Measurements from ENCODE around the gene MAP3K2.

Gene MAP3K2

DNA sequence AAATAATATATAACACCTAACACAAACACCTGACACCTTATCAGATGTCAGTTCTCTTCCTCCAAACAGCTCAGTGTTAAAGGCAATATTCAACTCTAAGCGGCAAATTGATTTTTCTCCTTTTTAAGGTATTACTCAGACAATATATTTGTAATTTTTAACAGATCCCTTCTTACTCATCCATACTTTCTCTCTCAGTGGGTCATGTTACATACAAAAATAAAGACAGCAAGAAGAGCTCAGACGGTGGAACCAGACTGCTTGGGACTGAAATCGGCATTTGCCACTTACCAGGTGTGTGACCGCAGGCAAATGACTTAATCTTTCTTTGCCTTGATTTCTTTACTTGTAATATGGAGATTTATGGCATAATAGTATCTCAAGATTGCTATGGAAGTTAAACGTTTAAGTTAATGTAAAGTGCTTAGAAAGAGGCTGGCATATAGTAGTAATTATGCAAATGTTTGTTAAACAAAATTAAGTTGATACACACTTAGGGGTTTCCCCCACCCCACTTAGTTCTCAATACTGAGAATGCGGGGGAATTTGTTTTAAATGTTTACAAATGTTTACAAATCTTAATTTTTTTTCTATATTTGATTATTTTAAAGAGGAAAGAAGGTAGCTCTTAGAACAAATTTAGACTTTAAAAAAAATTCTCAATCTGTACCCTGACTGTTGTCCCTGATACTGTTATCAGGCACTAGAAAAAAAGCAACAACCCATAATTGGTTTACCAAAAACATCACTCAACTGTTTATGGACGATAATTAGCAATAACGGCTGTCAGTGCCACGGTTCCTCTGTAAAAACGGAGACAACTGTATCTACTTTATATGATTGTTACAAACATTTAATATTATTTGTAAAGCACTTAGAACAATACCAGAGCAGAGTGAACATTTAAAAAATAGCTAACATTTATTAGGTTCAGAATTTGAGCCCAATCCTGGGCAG, 25.6 kb downstream of the MAP3K2 start:
- ChIA-PET POLR2A (no interaction called here), CTCF (interaction anchor here (1.3 kb wide), 1 partner anchor 9 kb away, joined by 6 read pairs; no protein-coding TSS in a partner anchor)
- no peak for DNase-seq (ENCODE audit: extremely low spot score)
- no peak for TF ChIP-seq BHLHE40 (IDR thresholded peaks at IDR 0.05; ENCODE audit: borderline replicate concordance)
- TF ChIP-seq, protein P1, sequence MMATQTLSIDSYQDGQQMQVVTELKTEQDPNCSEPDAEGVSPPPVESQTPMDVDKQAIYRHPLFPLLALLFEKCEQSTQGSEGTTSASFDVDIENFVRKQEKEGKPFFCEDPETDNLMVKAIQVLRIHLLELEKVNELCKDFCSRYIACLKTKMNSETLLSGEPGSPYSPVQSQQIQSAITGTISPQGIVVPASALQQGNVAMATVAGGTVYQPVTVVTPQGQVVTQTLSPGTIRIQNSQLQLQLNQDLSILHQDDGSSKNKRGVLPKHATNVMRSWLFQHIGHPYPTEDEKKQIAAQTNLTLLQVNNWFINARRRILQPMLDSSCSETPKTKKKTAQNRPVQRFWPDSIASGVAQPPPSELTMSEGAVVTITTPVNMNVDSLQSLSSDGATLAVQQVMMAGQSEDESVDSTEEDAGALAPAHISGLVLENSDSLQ (IDR thresholded peaks at IDR 0.05), result peak; percentile 67

DNA sequence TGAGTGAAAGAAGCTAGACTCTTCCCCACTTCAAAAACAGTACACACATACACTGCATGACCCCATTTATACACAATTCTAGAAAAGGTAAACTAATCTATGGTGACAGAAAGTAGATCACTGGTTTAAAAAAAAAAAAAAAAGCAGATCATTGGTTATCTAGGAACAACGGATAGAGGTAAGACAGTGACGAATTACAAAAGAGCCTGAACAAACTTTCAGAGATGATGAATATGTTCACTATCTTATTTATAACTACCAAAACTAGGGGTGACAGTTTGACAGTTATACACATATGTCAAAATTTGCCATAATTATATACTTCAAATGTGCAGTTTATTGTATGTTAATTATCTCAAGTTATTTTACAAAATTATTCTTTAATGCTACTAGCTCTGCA, 27.5 kb downstream of the MAP3K2 start:
- POLR2A ChIA-PET, result no interaction called here
- DNase-seq (ENCODE audit: extremely low spot score), result no peak
- CTCF ChIA-PET, result interaction anchor here (1.6 kb wide), 1 partner anchor 11 kb away, joined by 5 read pairs; no protein-coding TSS in a partner anchor
- TF ChIP-seq SUZ12 (IDR thresholded peaks at IDR 0.05), result no peak
- no peak for TF ChIP-seq FOXA1 (IDR thresholded peaks at IDR 0.05)
- no peak for TF ChIP-seq SP1 (IDR thresholded peaks at IDR 0.05)
- TF ChIP-seq LEF1 (IDR thresholded peaks at IDR 0.05; ENCODE audit: borderline replicate concordance), result no peak
- no peak for TF ChIP-seq CTBP1 (IDR thresholded peaks at IDR 0.05; ENCODE audit: borderline replicate concordance)
- no peak for TF ChIP-seq L3MBTL2 (conservative IDR thresholded peaks at IDR 0.05)

DNA sequence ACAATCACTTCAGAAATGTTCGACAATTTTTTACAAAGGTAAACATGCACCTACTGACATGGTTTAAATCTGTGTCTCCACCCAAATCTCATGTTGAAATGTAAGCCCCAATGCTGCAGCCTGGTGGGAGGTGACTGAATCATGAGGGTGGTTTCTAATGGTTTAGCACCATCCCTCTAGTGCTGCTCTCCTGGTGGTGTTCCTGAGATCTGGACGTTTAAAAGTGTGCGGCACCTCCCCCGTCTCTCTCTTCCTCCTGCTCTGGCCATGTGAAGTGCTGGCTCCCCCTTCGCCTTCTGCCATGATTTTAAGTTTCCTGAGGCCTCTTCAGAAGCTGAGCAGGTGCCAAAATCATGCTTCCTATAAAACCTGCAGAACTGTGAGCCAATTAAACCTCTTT, 28.3 kb downstream of the MAP3K2 start:
- ChIA-PET CTCF (interaction anchor here (1.6 kb wide), 1 partner anchor 11 kb away, joined by 5 read pairs; no protein-coding TSS in a partner anchor), POLR2A (no interaction called here)
- TF ChIP-seq SUZ12 (IDR thresholded peaks at IDR 0.05) (no peak), FOXK2 (IDR thresholded peaks at IDR 0.05) (no peak), BHLHE40 (IDR thresholded peaks at IDR 0.05; ENCODE audit: borderline replicate concordance) (no peak), ARNT (IDR thresholded peaks at IDR 0.05) (no peak), FOXA1 (IDR thresholded peaks at IDR 0.05) (no peak), FOXM1 (IDR thresholded peaks at IDR 0.05; ENCODE audit: borderline replicate concordance) (no peak), ZNF384 (IDR thresholded peaks at IDR 0.05) (no peak), L3MBTL2 (conservative IDR thresholded peaks at IDR 0.05) (no peak), LEF1 (IDR thresholded peaks at IDR 0.05; ENCODE audit: borderline replicate concordance) (no peak), TARDBP (IDR thresholded peaks at IDR 0.05) (no peak), HDGF (IDR thresholded peaks at IDR 0.05; ENCODE audit: borderline replicate concordance) (no peak), ELF4 (IDR thresholded peaks at IDR 0.05) (no peak), CTBP1 (IDR thresholded peaks at IDR 0.05; ENCODE audit: borderline replicate concordance) (no peak), SP1 (IDR thresholded peaks at IDR 0.05) (no peak), NFRKB (IDR thresholded peaks at IDR 0.05) (no peak)
- TF ChIP-seq, protein P1 (IDR thresholded peaks at IDR 0.05), result no peak
- no peak for DNase-seq (ENCODE audit: extremely low spot score)

DNA sequence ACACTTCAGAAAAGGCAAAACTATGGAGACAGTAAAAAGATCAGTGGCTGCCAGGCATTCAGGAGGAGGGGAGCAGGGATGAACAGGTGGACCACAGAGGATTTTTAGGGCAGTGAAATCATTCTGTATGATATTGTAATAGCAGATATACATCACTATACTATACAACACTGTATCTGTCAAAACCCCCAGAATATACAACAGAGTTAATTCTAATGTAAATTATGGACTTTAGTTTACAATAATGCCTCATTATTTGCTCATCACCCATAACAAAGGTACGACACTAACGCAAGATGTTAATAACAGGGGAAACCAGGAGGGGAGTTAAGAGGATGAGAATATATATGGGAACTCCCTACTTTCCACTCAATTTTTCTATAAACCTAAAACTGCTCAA, 28.8 kb downstream of the MAP3K2 start:
- CTCF ChIA-PET, result no interaction called here
- DNase-seq (ENCODE audit: extremely low spot score), result no peak
- POLR2A ChIA-PET, result no interaction called here
- no peak for TF ChIP-seq NFRKB (IDR thresholded peaks at IDR 0.05)
- TF ChIP-seq TARDBP (IDR thresholded peaks at IDR 0.05), result no peak
- TF ChIP-seq FOXA1 (IDR thresholded peaks at IDR 0.05), result no peak

DNA sequence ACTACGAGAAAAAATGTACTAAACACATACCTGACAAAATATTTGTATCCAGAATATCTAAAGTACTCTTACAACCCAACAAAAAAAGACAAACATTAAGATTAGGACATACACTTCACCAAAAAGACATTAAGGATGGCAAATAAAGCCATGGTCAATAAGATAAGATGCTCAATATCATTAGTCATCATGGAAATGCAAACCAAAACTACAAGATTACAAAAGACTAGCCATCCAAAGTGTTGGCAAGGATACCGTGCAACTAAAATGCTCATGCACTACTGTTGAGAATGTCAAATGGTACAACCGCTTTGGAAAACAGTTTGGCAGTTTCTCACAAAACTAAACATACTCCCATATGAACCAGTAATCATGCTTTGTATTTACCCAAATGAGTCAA, 29.7 kb downstream of the MAP3K2 start:
- ChIA-PET POLR2A (no interaction called here), CTCF (no interaction called here)
- TF ChIP-seq SP1 (IDR thresholded peaks at IDR 0.05), result no peak
- no peak for TF ChIP-seq SUZ12 (IDR thresholded peaks at IDR 0.05)
- TF ChIP-seq, protein P1 (IDR thresholded peaks at IDR 0.05), result no peak
- no peak for TF ChIP-seq ZNF384 (IDR thresholded peaks at IDR 0.05)
- no peak for TF ChIP-seq TARDBP (IDR thresholded peaks at IDR 0.05)
- TF ChIP-seq ELF4 (IDR thresholded peaks at IDR 0.05), result no peak
- no peak for TF ChIP-seq FOXA1 (IDR thresholded peaks at IDR 0.05)
- TF ChIP-seq HDGF (IDR thresholded peaks at IDR 0.05; ENCODE audit: borderline replicate concordance), result no peak
- no peak for TF ChIP-seq BHLHE40 (IDR thresholded peaks at IDR 0.05; ENCODE audit: borderline replicate concordance)
- no peak for TF ChIP-seq FOXK2 (IDR thresholded peaks at IDR 0.05)
- TF ChIP-seq L3MBTL2 (conservative IDR thresholded peaks at IDR 0.05), result no peak
- TF ChIP-seq NFRKB (IDR thresholded peaks at IDR 0.05), result no peak
- TF ChIP-seq CTBP1 (IDR thresholded peaks at IDR 0.05; ENCODE audit: borderline replicate concordance), result no peak
- TF ChIP-seq LEF1 (IDR thresholded peaks at IDR 0.05; ENCODE audit: borderline replicate concordance), result no peak
- TF ChIP-seq ARNT (IDR thresholded peaks at IDR 0.05), result no peak
- no peak for TF ChIP-seq FOXM1 (IDR thresholded peaks at IDR 0.05; ENCODE audit: borderline replicate concordance)
- DNase-seq (ENCODE audit: extremely low spot score), result no peak

DNA sequence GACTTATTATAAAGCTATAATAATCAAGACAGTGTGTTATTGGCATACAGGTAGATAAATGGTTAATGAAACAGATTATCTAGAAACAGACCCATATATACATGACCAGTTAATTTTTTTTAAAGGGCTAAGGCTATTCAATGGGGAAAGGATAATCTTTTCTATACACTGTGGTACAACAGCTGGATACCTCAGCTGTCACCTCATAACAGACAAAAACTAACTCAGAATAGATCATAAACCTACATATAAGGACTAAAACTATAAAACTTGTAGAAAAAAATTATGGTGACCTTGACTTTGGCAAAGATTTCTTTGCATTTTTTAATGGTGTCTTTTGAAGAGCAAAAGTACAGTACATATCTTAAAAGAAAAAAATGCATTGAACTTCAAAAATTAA, 30.2 kb downstream of the MAP3K2 start:
- no peak for TF ChIP-seq LEF1 (IDR thresholded peaks at IDR 0.05; ENCODE audit: borderline replicate concordance)
- no peak for TF ChIP-seq FOXA1 (IDR thresholded peaks at IDR 0.05)
- no peak for TF ChIP-seq ZNF384 (IDR thresholded peaks at IDR 0.05)
- no peak for TF ChIP-seq L3MBTL2 (conservative IDR thresholded peaks at IDR 0.05)
- TF ChIP-seq FOXK2 (IDR thresholded peaks at IDR 0.05), result no peak
- TF ChIP-seq CTBP1 (IDR thresholded peaks at IDR 0.05; ENCODE audit: borderline replicate concordance), result no peak
- no peak for TF ChIP-seq ARNT (IDR thresholded peaks at IDR 0.05)
- no peak for TF ChIP-seq ELF4 (IDR thresholded peaks at IDR 0.05)
- no peak for TF ChIP-seq NFRKB (IDR thresholded peaks at IDR 0.05)
- TF ChIP-seq FOXM1 (IDR thresholded peaks at IDR 0.05; ENCODE audit: borderline replicate concordance), result no peak
- ChIA-PET CTCF (no interaction called here), POLR2A (no interaction called here)
- DNase-seq (ENCODE audit: extremely low spot score), result no peak

Measured in HEK293T (cell line).